Measurements from ENCODE around the gene TBC1D10B.

- TF ChIP-seq, protein P1, sequence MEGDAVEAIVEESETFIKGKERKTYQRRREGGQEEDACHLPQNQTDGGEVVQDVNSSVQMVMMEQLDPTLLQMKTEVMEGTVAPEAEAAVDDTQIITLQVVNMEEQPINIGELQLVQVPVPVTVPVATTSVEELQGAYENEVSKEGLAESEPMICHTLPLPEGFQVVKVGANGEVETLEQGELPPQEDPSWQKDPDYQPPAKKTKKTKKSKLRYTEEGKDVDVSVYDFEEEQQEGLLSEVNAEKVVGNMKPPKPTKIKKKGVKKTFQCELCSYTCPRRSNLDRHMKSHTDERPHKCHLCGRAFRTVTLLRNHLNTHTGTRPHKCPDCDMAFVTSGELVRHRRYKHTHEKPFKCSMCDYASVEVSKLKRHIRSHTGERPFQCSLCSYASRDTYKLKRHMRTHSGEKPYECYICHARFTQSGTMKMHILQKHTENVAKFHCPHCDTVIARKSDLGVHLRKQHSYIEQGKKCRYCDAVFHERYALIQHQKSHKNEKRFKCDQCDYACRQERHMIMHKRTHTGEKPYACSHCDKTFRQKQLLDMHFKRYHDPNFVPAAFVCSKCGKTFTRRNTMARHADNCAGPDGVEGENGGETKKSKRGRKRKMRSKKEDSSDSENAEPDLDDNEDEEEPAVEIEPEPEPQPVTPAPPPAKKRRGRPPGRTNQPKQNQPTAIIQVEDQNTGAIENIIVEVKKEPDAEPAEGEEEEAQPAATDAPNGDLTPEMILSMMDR (IDR thresholded peaks at IDR 0.05): no peak
- TF ChIP-seq POLR2A (IDR thresholded peaks at IDR 0.05): no peak
These were observed 20.6 kb downstream of the TBC1D10B start for GRCh38 chr16:30349675-30350074.

Measured in sigmoid colon (tissue), 3 donors.